Endothelial cell of umbilical vein (primary cell): Measurements from ENCODE around the gene PEX3. TPM values are rescaled to one million over a fixed set of nuclear protein-coding genes. Genes with fewer than 3 reads are reported as not detected.

Experiments
- BruUV-seq: library from RNA; stranded (reverse); fragments of 400-500 nt; replicated peaks from 2 replicates; lab custom pipeline; 2021; lab: Mats Ljungman, UMichigan
- CTCF ChIA-PET: fragments of 300-600, 350-600 bp; sonication (Branson Sonifier 250); formaldehyde crosslinking; loops from one replicate; lab custom pipeline; 2021; ENCODE audit warnings: antibody characterized with exemption, inconsistent platforms; lab: Charles Lee
- POLR2A ChIA-PET: fragments of 300-600, 350-600 bp; sonication (Branson Sonifier 250); formaldehyde crosslinking; loops from one replicate; lab custom pipeline; 2021; ENCODE audit warnings: antibody characterized with exemption, inconsistent platforms; lab: Charles Lee
- DNase-seq: peaks from one replicate; pipeline ENCODE4 v3.0.0-alpha.2; 2011; ENCODE audit warnings: low read depth, low spot score
- FAIRE-seq: peaks from 2 replicates; lab custom pipeline; 2011; peaks lifted over from hg19 to GRCh38; lab: Jason Lieb, UNC
- H2AFZ ChIP-seq: 2 replicates; pipeline ENCODE4 v1.6.0; 2012; ENCODE audit warnings: low read depth, low read length, control low read depth, inconsistent platforms
- H3K27ac ChIP-seq: 2 replicates; pipeline ENCODE4 v1.5.1; 2011; ENCODE audit warnings: low read depth, mild to moderate bottlenecking, control low read depth, low read length, moderate library complexity; ENCODE audit not compliant: insufficient read depth
- H3K27me3 ChIP-seq, 2 experiments: 2 replicates each; pipeline versions ENCODE4 v1.6.0 to v1.6.1; 2011; ENCODE audit warnings: low read length in 2 of 2, mixed read lengths in 1 of 2; ENCODE audit not compliant: control insufficient read depth in 2 of 2, insufficient read depth in 2 of 2
- H3K36me3 ChIP-seq, 2 experiments: 2 replicates in 1 of 2; 3 replicates in 1 of 2; pipeline ENCODE4 v1.5.1; 2011; ENCODE audit warnings: low read length in 2 of 2, mild to moderate bottlenecking in 1 of 2, moderate library complexity in 1 of 2; ENCODE audit not compliant: control insufficient read depth in 2 of 2, insufficient read depth in 2 of 2; ENCODE audit errors: extremely low read depth in 1 of 2
- H3K4me1 ChIP-seq: 3 replicates; pipeline ENCODE4 v1.5.1; 2011; ENCODE audit warnings: mild to moderate bottlenecking, low read length; ENCODE audit not compliant: control insufficient read depth, insufficient read depth; ENCODE audit errors: extremely low read depth
- H3K4me2 ChIP-seq: 2 replicates; pipeline ENCODE4 v1.6.1; 2011; ENCODE audit warnings: low read length, control low read depth, mixed read lengths; ENCODE audit not compliant: insufficient read depth
- H3K4me3 ChIP-seq, 3 experiments: fragments of 200-600 bp in 1 of 3; sonication (generic), shearing (Covaris generic) in 1 of 3; replicated peaks in 1 of 3; 2 replicates each; pipeline ENCODE4 v1.5.1; 2011 to 2016; ENCODE audit warnings: control low read depth in 3 of 3, low read length in 3 of 3, mild to moderate bottlenecking in 2 of 3, inconsistent platforms in 1 of 3, low read depth in 1 of 3, moderate library complexity in 1 of 3; ENCODE audit not compliant: insufficient read depth in 1 of 3
- H3K79me2 ChIP-seq: 2 replicates; pipeline ENCODE4 v1.6.0; 2012; ENCODE audit warnings: low read length, inconsistent platforms; ENCODE audit not compliant: control insufficient read depth, insufficient read depth
- H3K9ac ChIP-seq: replicated peaks from 2 replicates; pipeline ENCODE3; 2011; ENCODE audit warnings: low read length, control low read depth; ENCODE audit not compliant: insufficient read depth; ENCODE audit errors: extremely low read depth
- H3K9me1 ChIP-seq: replicated peaks from 3 replicates; pipeline ENCODE4 v1.6.0; 2011; ENCODE audit warnings: mild to moderate bottlenecking, low read length; ENCODE audit not compliant: control insufficient read depth, insufficient read depth; ENCODE audit errors: extremely low read depth
- H3K9me3 ChIP-seq: replicated peaks from 2 replicates; pipeline ENCODE4 v1.5.1; 2012; ENCODE audit warnings: low read length, inconsistent platforms; ENCODE audit not compliant: control insufficient read depth, insufficient read depth
- H4K20me1 ChIP-seq: replicated peaks from 2 replicates; pipeline ENCODE3; 2011; ENCODE audit warnings: mild to moderate bottlenecking, low read length; ENCODE audit not compliant: control insufficient read depth, insufficient read depth; ENCODE audit errors: extremely low read depth
- CTCF ChIP-seq, 2 donors: IDR thresholded peaks; 1 replicate in 1 of 2; 2 replicates in 1 of 2; pipeline ENCODE4 v1.5.1; 2011; ENCODE audit warnings: low read length in 2 of 2, mild to moderate bottlenecking in 2 of 2, moderate library complexity in 2 of 2, control low read depth in 1 of 2, inconsistent platforms in 1 of 2, low read depth in 1 of 2; ENCODE audit not compliant: insufficient read depth in 1 of 2; ENCODE audit errors: extremely low read depth in 1 of 2
- EZH2 ChIP-seq: IDR thresholded peaks from 2 replicates; pipeline ENCODE4 v1.6.1; 2012; ENCODE audit warnings: borderline replicate concordance, low read depth, mild to moderate bottlenecking, moderate library complexity, low read length, inconsistent platforms; ENCODE audit not compliant: severe bottlenecking
- FOS ChIP-seq: IDR thresholded peaks from 2 replicates; pipeline ENCODE4 v1.6.1; 2011; ENCODE audit warnings: mild to moderate bottlenecking, low read length, moderate library complexity, borderline replicate concordance; ENCODE audit not compliant: insufficient read depth
- GATA2 ChIP-seq: IDR thresholded peaks from 2 replicates; pipeline ENCODE4 v1.7.0; 2011; ENCODE audit warnings: low read depth, mild to moderate bottlenecking, moderate library complexity, mixed read lengths, low read length; ENCODE audit not compliant: insufficient read length, insufficient read depth
- JUN ChIP-seq: IDR thresholded peaks from 2 replicates; pipeline ENCODE4 v1.6.1; 2011; ENCODE audit warnings: borderline replicate concordance, low read depth; ENCODE audit not compliant: insufficient read length, insufficient read depth
- MYC ChIP-seq: IDR thresholded peaks from one replicate; pipeline ENCODE4 v1.6.1; 2011; ENCODE audit warnings: mild to moderate bottlenecking, low read depth, low read length
- POLR2AphosphoS5 ChIP-seq: IDR thresholded peaks from 2 replicates; pipeline ENCODE4 v1.6.1; 2012; ENCODE audit warnings: low read depth, mild to moderate bottlenecking, control low read depth, low read length, moderate library complexity; ENCODE audit not compliant: insufficient read depth
- dilution Hi-C: fragments of 300-500 bp; cut with MboI; formaldehyde crosslinking; loops from one replicate; pipeline ENCODE4 v1.15.0; 2019; ENCODE audit warnings: low sequenced_read_pairs; ENCODE audit not compliant: extremely low pct_ligation_motif_present
- intact Hi-C: fragments of 100-400 bp; cut with micrococcal nuclease; formaldehyde crosslinking; loops from one replicate; pipeline ENCODE4 v1.10.0; 2022
- polyA plus RNA-seq, 4 experiments: library from polyadenylated mRNA; depleted of rRNA in 3 of 4; stranded (reverse) in 3 of 4; unstranded in 1 of 4; fragments of >200 nt; gene quantifications; 2 replicates each; pipeline versions ENCODE4 v1.2.1 to v1.2.3, GENCODE V29; 2011 to 2012; ENCODE audit warnings: missing spikeins in 1 of 4
- total RNA-seq: library from RNA; stranded (reverse); gene quantifications from 2 replicates; pipeline ENCODE4 v1.2.3, GENCODE V29; 2021

PEX3 gene
- total and polyA plus RNA-seq, 2 donors (not counting 3 experiments of a cell fraction or from before 2014, with no cell fraction given) = 8.7 to 21.7 TPM

GRCh38 chr6:143471822-143472221 is 21.2 kb downstream of the PEX3 start:
- ChIA-PET POLR2A (no interaction called here), CTCF (no interaction called here)
- FAIRE-seq (no peak), DNase-seq (no peak)
- dilution Hi-C loops (no loop called here), intact Hi-C loops (no loop called here)
- Histone ChIP-seq H3K79me2 (no peaks in the 10 kb centered on the region), H3K4me3 (no peak overlapping the region), H2AFZ (no peak overlapping the region), H3K9ac (no peak overlapping the region), H3K27ac (no peak overlapping the region), H3K27me3 (no peaks in the 10 kb centered on the region), H3K36me3 (no peaks in the 10 kb centered on the region), H3K9me3 (no peaks in the 10 kb centered on the region), H4K20me1 (no peaks in the 10 kb centered on the region), H3K9me1 (no peaks in the 10 kb centered on the region), H3K4me1 (no peaks in the 10 kb centered on the region), H3K4me2 (no peak overlapping the region)
- TF ChIP-seq EZH2 (no peak), FOS (no peak), CTCF (IDR thresholded peaks at IDR 0.05; ENCODE audit: extremely low read depth in 1 of 2, insufficient read depth in 1 of 2, low read depth in 1 of 2, low read length in 2 of 2) (no peak), MYC (no peak), GATA2 (no peak), POLR2AphosphoS5 (no peak), JUN (no peak)
- BruUV-seq = no TSS peak
